Measurements from ENCODE around the gene CACNA1C.

CACNA1C gene

DNA sequence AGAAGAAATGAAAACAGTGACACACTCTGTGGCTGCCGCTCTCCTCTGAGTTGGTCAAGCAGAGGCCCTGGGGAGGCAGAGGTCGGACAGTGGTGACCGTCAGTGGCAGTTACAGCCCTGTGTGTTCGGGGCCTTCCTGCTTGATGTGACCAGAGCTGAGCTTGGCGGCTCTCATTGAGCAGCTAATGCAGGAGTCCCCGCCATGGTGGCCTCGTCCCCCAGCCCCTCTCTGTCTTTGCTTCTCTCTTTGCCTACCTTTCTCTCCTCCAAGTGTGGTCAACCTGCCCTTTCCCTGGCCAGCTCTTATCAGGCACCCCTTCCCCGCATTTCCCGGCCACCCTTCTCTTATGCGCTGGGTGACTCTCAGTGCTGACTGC is 362.8 kb downstream of the CACNA1C start:
- no peak for DNase-seq (ENCODE audit: low read depth)

DNA sequence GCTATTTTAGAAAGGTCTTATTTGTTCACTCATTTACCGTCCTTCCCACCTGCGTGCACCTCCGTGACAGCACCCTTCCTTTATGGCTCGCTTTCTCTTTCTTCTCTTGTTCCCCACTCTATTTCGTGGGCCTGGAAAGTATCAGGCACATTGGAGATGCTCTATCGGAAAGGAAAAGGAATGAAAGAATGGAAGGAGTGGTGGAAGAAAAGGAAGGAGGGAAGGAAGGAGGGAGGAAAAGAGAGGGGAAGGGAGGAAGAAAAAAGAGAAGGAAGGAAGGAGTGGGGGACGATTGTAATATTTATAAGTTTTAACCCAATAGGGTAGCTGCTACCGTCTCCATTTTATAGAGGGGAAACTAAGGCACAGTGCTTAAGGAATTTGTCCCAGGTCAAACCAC is 363.4 kb downstream of the CACNA1C start:
- DNase-seq (ENCODE audit: low read depth) = no peak

DNA sequence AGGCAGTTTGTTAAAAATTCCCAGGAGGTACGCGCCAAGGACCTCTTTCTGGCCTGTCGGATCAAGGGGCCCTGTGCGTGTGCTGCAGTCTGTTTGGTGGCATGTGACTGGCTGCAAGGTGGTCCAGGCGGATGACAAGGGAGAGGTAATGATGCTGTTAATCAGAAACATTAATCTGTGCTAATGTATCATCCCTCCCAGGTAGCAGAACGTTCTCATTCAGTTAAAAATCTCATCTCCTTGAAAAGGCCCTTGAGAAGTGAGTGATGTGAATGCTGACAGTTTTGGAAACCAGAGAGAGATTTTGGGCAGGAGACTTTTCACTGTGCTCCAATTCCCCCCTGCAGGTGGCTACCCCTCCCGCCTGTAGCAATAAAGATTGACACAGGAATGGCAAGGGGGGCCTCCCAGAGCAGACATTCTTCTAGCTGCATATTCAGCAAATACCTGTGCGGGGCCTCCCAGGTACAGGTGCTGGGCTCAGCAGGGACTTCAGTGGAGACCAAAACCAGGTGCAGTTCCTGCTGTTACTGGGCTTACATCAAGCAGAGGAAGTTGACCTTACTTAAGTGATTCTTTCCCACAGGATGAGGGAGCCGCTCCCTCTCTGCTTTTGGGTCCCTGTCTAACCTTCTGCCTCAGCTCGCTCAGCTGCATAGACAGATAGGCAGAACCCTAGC is 364.8 kb downstream of the CACNA1C start:
- DNase-seq (ENCODE audit: low read depth) = no peak

DNA sequence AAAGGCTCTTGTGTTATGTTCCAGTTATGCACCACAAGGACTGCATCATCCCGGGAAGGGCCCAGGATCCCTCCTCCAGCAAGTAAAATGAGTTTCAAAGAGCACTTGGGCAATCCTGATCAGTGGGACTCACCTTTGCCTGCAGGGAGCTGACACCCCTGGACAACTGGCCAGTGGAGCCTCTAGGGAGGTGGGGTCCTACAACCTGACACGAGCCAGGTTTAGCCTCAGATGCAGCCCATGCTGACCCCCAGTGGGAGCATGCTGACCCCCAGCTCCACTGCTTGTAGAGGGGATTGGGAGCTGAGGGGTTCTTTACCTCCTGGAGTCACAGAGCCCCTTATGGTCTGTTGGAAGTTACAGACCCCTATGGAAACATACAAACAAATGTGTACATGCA is 365.8 kb downstream of the CACNA1C start:
- DNase-seq (ENCODE audit: low read depth) = no peak

DNA sequence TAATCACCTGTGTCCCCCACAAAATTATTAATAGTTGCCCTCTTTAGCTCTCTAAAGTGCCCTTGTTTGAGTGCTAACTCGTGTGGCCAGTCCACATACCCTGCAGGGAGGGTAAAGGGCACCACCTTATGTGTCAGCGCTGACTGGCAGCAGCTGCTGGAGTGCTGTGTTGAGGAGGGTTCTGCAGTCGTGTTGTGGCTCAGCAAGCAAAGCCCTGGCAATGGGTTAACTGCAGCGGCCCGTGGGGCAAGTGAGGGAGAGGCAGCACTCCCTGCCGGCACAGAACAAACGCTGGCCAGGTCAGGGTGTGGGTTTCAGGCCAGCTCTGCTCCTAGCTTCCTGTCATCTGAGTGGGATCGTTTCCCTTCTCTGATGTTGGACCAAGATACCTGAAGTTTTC is 369.8 kb downstream of the CACNA1C start:
- DNase-seq (ENCODE audit: low read depth) = no peak

DNA sequence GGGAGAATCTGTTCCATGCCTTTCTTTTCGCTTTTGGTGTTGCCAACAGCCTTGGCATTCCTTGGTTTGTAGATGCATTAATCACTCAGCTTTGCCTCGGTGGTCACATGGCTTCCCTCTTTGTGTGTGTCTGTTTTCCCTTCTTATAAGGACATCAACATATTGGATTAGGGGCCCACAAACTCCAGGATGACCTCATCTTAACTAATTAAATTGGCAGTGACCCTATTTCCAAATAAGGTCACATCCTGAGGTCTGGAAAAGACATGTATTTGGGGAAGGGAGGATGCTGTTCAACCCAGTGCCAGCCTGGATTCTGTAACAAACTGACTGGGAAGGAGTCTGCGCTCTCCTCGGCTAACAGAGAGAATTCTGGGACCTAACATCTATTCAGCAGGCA is 376.2 kb downstream of the CACNA1C start:
- DNase-seq (ENCODE audit: low read depth) = peak; percentile 51

DNA sequence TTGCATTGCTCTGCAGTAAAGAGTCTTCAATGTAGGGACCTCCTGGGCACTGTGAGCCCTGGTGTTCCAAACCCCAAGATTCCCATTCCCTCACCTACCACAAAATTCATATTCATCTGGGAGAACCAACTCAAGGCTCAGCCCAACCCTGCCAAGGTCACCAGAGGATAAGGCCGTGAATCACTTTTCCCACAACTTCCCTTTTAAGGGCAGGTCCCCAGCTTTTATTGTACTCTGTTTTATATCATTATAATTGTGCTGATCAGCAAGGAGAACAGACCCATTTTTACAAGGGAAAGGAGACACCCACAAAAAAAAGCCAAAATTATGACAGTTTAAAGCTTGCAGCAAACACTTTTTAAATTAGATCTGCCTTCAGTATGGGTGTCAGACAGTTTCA is 379.0 kb downstream of the CACNA1C start:
- DNase-seq (ENCODE audit: low read depth) = peak; percentile 70

DNA sequence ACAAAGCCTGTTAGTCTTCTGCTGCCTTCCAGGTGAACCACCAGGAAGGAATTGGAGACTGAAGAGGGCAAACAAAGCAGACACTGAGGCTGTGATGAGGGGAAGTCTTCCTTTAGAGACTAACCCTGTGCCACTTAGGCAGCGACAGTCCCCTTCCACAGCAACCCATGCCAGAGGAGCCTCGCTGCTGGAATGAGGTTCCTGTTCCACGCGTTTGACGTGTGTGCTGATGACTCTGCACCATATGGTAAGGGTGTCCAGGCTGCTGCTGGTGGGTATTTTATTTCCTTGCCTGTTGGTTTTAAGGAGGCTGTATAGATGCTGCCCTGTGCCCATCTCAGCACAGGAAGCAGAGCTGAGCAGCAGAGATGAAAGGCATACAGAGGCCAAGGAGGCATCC is 380.1 kb downstream of the CACNA1C start:
- no peak for DNase-seq (ENCODE audit: low read depth)

DNA sequence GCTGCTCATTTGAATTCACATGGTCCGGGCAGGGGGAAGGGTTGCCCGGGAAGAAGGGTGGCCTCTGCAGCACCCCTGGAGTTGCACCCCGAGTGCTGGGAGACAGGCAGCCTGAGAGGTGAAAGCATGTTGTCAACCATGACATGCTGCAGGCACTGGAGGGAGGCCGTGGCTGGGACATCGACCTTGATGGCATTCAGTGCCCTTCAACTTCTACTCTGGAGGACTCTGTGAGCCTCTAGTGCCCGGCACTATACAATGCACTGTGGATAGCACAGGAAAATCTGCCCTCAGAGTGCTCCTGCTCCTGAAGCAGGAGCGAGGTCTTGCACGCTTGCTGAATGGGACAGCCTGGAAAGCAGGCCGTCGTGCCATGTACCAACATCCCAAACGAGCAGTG is 382.7 kb downstream of the CACNA1C start:
- no peak for DNase-seq (ENCODE audit: low read depth)

DNA sequence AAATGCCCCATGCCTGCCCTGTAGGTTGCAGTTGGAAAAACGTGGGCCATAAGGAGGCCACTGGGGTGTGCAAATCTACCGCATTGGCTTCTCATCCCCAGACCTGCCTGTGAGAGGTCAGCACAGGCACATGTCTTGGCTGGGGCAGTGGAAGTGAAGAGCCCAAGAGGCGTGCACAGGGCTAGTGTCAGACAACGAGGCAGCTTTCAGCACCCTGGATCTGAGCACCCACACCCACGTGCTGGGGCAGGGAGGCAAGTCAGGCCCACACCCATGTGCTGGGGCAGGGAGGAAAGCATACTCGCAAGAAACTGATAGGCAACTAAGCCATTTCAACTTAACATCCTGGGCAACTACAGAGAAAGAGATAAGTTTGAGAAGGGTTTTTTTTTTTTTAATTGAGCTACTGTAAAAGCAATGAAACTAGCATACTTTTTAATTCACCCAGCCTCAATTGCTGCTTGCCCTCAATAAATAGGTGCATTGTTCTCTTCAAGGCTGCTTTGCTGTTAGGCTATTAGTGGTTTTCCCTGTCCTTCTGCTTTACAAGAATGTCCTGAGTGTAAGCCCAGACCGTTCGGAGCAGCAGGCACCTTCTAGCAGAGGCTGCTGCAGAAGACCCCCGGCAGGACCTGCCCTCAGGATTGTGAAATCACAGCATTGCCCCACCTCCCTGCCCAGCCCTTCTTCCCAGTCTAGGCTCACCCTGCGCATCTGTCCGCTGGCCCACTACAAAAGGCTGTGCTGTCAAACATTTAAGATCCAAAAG is 386.7 kb downstream of the CACNA1C start:
- no peak for DNase-seq (ENCODE audit: low read depth)

DNA sequence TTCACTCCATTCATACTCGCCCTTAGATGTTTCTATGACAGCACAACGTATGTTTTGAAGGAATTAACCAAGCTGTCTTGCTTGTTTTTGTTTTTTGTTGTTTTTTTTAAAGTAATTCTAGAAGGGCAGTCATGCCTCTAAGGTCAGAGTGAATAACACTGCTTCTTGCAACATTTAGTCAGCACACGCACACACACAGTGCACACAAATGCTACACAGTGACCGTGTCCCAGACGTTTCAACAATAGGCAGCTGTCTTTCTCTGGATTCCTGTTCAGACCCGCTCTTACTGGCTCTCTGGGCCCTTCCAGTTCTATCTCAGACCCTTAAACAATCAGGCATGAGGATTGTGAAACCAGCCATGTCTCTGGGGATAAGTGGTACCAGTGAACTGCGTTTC is 391.0 kb downstream of the CACNA1C start:
- DNase-seq (ENCODE audit: low read depth) = no peak

DNA sequence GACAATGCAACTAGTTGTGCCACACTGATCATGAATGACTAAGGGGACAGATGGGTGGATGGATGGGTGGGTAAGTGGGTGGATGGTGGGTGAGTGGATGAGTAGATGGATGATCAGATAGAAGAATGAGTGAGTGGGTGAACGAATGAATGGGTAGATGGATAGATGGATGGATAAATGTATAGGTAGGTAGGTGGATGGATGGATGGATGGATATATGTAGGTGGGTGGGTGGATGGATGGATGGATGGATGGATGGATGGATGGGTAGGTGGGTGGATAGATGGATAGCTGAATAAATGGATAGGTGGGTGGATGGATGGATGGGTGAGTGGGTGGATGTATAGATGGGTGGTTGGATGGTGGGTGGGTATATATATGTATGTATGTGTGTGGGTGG is 393.2 kb downstream of the CACNA1C start:
- no peak for DNase-seq (ENCODE audit: low read depth)

DNA sequence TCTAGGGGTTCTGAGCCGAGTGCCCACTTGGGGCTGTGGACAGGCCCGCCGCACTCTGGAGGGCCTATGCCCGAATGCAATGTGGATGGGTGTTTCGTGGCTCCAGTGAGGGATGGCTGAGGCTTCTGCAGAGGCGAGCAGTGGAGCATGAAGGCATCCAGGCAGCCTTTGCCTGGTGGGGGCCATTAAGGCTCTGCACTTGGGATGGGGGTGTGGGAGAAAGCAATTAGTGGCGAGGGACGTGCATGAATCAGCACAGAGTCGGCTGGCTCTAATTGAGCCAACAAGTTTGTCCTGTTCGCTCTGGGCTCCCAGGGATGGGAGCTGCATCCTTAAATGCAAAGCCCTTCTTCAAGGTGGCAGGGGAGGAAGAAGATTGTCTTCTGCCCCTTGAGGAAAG is 395.1 kb downstream of the CACNA1C start:
- DNase-seq (ENCODE audit: low read depth) = no peak

DNA sequence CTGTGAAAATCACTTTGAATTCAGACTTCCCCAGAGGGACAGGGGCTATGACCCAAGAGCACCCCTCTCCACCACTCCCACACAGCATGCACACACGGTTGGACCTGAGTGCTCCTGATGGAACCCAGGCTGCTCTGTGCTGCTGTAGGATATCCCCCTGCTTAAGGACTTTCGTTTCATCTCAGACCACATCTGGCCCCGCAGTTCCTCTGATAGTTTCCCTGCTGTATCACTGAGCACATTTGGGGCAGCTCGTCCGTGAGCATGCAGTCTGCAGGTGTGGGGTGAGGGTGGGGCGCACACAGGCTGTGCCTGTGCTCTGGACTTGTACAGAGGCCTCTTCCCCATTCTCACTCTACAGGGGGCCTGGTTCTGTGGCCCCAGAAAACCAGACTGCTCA is 396.8 kb downstream of the CACNA1C start:
- no peak for DNase-seq (ENCODE audit: low read depth)

DNA sequence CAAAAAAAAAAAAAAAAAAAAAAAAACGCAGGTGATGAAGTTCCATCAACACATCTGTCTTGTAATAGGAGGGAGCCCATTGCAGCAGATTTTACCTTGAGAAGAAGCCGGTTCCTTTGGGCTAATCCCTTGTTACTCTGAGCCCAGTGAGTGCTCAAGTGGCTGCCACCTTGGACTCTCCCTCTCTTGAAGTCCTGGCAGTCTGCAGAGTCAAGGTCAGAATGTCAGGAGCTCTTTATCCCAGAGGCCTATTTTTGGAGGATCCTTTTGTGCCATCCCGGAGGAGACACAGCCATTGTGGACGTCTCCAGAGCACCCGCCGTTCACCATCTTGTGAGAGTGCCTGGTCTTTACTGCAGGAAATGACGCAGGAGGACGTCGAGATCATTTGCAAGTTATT is 397.8 kb downstream of the CACNA1C start:
- DNase-seq (ENCODE audit: low read depth) = no peak

DNA sequence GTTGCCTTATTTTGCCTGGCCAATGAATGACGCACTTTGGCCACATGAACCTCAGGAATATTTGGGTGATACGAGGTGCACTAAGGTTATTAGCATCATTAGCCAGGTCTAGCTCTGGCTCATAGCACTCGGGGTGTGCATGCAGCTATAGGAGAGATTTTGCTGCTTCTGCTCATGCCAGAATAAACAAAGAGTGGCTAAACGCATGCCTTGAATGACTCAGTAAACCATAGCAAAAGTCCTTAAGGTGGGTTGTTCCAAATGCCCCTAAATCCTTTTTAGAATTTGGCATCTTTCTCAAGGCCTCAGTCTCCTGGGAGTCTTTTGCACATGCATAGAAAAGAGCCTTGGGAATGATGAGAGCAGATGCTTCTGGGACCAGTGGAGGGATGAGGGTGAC is 398.2 kb downstream of the CACNA1C start:
- DNase-seq (ENCODE audit: low read depth) = peak; percentile 58

DNA sequence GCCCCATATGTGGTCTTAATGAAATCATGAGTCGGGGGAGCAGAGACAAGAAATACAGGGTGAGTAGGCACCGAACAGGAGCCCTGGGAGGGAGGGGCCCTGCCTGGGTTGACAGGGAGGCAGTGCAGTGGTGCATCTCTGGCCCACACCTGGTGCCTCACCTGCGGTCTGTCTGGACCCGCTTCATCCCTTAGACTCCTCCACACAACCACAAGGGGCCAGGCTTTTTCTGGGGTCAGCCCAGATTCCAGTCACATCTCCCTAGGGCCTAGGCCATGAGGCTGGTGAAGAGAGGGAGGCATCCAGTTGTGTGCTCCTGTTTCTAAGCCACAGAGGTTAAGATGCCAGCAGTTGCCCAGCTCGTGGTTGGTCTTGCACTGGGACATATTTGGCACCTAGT is 398.7 kb downstream of the CACNA1C start:
- DNase-seq (ENCODE audit: low read depth) = no peak

DNA sequence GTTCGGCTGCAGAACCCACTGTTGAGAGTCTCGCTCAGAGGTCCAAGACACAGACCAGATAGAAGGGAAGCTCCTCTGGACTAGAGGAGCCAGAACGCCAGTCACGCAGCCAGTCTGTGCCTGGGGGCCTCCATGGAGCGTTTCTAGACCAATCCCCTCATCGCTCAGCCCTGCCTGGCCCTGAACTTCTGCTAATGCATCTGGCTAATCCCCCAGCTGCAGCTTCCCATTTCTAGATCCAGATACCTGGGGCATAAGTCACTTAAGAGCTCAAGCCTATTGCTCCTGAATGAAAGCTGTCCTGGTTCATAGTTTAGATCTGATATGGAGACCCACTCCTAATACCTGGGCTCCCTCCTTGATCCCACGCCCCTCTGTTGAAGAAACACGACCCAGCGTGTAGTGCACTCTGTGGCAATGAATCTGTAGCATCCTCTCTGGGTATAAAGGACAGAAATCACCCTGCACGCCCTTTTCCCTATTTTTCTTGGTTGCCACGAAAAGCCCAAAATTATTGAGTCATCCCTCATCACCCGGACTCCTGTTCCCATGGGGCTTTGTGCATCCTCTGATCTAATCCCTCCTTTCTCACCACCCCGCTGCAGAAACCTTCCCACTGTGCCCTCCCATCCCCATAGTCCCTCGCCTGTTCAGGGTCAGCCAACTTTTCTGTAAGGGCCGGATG is 400.4 kb downstream of the CACNA1C start:
- DNase-seq (ENCODE audit: low read depth) = peak; percentile 19

DNA sequence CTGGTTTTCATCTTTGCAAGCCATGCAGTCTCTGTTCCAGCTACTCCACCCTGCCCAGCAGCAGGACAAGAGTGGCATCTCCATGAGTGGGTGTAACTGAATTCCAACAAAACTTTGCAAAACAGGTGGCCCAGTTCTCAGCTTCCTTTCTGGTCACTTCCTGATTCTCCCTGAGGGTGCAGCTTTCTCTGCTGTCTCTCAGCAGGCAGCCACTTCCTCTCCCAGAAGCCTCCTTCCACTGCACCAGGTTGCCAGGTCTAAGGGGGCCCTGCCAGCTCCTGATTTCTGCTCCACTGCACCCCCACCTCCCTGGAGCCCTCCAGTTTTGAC is 400.9 kb downstream of the CACNA1C start:
- peak; percentile 13 for DNase-seq (ENCODE audit: low read depth)

DNA sequence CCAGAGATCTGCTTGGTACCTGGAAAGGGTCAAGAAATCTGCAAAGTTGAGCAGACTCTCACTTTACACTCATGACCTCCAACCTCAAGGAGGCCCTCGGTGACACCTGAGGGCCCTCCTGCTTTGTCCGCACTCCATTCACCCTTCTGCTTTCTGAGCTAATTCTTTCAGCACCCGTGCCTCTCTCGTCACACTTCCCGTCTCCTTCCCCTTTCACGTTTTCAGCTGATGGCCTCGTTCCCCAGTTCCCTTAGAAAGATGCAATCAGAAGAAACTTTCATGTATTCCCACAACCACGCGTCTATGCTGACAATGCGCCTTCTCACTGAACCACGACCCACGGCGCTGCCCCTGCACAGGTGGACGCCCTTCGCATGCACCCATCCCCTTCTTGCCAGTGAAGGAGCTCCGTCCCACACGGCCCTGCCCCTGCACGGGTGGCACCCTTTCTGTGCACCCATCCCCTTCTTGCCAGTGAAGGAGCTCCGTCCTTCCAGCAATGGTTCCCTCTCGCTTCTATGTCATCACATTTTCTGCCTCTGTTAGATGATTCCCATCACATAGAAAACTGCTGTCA is 401.9 kb downstream of the CACNA1C start:
- no peak for DNase-seq (ENCODE audit: low read depth)

DNA sequence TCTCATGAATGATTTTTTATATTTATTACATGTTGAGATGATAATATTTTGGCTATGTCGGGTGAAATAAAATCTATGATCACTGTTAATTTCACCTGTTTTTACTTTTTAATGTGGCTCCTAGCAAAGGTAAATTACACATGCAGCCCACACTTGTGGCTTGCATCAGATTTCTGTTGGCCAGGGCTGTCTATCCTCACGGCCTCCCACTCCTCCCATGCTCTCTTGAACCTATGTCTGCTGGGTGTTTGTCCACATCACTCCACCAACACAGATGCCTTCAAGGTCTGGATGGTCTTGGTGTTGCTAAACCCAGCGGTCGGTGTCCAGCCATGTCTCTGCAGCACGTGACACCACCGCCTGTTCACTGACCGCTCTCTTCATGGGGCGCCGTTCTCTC is 402.6 kb downstream of the CACNA1C start:
- no peak for DNase-seq (ENCODE audit: low read depth)

DNA sequence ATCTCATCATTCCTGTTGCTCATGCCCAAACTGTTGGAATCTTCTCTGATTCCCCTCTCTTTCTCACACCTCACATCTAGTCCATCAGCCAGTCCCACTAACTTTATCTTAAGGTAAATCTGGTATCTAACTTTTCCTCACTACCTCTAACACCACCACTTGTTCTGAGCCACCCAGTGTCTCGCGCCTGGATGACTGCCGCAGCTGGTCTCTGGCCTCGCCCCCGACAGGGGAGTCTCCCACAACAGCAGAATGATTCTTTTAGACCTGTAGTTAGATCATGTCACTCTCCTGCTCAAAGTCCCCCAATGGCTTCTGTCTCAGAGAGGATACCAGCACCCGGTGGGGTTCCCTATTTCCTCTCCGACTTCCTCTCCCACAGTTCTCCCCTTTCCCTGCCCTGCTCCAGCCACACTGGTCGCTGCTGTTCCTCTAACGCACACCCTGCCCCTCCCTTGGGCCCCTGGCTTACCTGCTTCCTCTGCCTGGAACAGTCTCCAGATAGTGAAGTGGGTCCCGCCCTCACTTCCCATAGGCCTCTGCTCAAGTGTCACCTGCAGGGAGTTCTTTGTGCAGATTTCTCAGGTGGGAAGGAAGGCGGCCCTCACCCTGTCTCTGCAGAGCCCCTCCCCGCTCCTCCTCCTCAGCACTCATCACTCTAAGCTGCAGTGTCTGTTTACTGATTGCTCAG is 403.5 kb downstream of the CACNA1C start:
- no peak for DNase-seq (ENCODE audit: low read depth)

DNA sequence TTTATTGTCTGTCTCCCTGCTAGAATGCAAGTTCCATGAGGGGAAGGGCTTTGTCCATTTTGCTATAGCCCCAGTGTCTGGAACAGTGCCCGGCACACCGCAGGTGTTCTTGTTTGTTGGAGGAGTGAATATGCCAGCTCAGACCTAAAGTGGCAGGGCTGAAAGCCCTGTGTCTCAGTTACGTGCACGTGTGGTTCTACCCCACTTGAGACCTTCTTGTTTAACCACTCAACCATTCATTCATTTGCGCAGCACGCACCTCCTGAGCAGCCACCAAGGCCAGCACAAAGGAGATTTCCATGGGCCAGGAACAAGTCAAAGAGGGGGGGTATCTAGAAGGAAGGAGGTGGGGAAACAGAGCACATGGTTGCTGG is 404.0 kb downstream of the CACNA1C start:
- DNase-seq (ENCODE audit: low read depth) = no peak

Data from EH (cell line).